Inflammatory macrophage treated with lipopolysaccharide for 1 hour (primary cell): ENCODE data around the gene AIPL1.
"Not testable (repeated sequence)": the region's sequence is repeated elsewhere in the genome, so short reads cannot be mapped to it uniquely, and the experiment has no call there.

ENCODE experiments used
- DNase-seq, 2 donors: peaks; one replicate each; pipeline ENCODE4 v3.0.0-alpha.2; 2020 to 2022

The AIPL1 gene, protein sequence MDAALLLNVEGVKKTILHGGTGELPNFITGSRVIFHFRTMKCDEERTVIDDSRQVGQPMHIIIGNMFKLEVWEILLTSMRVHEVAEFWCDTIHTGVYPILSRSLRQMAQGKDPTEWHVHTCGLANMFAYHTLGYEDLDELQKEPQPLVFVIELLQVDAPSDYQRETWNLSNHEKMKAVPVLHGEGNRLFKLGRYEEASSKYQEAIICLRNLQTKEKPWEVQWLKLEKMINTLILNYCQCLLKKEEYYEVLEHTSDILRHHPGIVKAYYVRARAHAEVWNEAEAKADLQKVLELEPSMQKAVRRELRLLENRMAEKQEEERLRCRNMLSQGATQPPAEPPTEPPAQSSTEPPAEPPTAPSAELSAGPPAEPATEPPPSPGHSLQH

DNA sequence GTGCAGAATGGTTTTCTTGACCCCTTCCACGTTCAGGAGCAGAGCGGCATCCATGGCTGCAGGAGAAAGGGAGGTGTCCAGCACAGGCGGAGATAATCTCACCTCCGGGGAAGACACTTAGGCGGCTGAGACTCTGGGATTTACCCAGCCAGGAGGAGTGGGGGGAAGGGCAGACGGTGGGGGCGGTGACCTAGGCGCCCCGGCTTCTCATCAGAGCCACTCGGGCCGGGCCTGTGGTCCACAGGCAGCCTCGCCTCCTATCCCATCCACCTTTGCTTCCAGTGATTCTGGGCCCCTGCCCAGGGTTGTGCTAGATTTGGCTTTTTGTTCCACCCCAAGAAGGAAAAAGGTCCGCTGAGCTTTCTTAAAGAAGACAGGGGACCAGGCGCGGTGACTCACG, at the start of gene AIPL1:
AIPL1 (minus strand) TSS at position 71 of the 400 bp plus-strand sequence; CDS start at position 54, 17 bp downstream.
- no peak for DNase-seq

DNA sequence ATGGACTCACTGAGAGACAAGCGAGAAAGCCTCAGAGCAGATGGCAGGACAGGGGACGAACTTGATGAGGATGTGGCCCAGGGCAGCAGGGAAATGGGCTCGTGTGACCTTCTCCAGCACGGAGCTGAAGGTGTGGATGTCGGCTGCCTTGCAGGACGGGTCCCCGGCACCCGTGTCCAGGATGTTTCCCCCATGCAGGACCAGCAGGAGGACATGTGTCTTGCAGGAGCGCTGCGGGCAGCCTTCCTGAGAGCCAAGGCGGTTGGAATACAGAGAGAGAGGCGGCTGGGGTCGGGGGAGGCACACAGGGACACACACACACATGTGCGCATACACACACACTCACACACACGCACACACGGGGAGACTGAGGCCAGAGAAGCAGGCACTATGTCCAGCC, 48.6 kb upstream of the AIPL1 start:
- no peak for DNase-seq

DNA sequence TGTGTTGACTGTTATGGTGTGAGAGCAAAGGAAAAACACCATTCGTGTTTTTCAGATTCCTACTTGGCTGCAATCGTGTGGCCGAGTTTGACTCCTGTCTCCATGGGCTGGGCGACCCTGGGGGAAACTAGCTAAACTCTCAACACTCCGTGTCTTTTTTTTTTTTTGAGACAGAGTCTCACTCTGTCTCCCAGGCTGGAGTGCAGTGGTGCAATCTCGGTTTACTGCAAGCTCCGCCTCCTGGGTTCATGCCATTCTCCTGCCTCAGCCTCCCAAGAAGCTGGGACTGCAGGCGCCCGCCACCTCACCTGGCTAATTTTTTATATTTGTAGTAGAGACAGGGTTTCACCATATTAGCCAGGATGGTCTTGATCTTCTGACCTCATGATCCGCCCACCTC, 47.9 kb upstream of the AIPL1 start:
- DNase-seq = not testable (repeated sequence)

DNA sequence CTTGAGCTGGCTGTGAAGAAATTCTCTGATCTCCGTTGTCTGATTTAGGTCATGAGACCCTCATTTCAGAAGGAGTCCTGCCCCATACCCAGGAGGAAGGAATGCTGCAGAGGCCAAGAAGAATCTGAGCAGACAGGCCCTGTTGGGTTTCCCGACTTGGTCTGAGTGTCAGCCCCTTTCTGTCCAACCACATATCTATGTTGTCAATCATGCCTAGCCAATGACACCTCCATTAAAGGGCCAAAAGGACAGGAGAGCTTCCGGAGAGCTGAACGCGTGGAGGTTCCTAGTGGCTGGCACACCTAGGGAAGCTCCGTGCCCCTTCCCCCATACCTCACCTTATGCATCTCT, 47.2 kb upstream of the AIPL1 start:
- no peak for DNase-seq

DNA sequence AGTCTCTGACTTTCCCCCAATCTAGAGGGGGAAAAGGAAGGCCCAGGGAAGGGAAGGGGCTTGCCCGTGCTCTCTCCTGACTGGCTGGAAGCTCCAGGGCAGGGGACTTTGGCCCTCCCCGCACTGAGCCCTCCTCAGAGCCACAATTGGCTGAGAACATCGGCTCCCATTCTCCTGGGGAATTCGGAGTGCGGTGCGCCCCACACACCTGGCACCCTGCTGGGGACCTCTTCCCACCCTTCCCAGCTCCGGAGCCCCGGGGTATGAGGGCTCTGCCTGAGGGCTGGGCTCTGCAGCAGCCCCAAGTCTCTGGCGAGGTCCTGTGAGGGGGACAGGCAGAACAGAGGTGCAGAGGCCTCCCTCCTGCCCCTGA, 45.4 kb upstream of the AIPL1 start:
- no peak for DNase-seq

DNA sequence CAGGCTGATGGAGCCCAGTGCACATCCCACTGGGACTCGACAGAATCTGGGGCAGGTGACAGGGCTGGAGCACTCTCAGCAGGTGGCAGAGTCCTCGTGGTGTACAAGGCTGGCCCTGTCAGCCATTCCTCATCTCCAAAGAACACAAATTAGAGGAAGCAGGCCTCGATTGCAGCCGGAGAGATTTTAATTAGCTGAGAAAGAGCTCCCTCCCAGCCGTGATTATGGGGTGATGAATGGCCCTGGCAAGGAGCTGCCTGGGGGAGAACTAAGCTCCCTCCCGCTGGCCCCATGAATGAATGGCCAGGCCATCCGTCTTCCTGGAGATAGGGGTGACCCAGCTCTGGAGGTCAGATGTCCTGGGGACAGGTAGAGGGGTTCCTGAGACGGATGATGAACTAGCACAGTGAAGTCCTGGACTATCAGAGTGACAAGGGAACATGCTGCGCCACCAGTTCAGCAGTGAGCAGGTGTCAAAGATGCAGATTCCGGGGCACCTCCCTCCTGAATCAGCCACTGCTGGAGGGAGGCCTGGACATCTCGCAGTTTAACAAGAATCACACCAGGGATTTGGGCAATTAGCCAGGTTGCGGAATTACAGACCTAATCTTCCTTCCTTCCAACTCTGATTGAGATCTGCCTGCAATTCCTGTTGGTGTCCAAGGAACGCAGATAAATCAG, 44.8 kb upstream of the AIPL1 start:
- no peak for DNase-seq

DNA sequence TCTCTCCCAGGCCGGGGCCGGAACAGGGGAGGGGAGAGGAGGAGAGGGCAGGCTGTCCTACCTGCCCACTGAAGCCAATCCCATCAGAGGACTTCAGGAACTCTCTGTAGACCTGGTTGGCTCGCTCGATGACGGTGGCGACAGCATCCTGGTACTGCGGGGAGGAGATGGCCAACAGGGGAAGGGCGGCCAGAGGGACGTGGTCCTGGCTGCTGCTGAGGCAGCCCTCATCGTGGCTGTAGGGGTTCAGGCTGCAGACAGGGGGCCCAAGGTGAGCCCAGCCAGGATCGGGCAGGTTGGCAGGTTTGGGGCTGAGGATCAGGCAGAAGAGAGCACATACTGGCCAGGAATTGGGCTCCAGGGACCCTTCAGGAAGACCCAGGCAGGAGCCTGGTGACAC, 43.6 kb upstream of the AIPL1 start:
- DNase-seq = no peak

DNA sequence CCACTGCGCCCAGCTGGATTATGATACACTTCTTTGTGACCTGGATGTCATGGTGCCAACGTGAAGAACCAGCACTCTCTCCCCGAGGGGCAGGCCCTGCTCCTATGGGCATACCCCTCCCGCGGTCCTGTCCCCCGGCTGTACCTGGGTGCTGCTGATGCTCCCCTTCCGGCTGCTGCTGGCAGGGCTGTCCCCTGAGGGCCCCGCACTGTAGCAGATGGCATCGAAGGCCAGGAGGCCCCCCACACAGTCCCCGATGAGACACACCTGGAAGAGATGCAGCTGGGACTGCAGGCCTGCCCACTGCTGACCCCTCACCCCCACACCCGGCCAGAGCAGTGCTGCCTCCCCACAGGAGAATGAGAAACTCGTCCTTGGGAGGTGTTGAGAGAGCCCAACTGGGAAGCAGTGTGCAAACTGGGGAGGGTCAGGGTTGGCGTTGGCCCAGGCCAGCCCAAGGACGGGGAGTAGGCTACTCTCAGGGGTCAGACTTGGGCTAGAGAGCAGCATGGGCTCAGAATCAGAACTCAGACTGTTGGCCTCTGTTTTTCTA, 43.0 kb upstream of the AIPL1 start:
- DNase-seq = no peak

DNA sequence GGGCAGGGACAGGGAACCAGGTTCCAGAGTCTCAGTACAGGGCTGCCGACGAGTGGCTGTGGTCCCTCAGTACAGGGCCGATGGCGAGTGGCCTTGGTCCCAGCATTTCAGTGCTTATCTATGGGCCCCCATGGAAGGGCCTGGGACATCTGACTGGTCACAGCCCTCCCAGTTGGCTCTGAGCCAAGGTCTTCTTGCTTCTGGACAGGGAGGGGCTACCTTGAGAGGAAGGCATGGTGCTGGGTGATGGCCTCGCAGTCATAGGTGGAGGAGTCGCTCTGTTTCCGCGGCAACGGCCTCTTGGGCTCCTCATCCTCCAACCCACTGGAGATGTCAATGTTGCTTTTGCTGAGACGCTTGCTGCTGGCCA, 41.9 kb upstream of the AIPL1 start:
- DNase-seq = no peak

DNA sequence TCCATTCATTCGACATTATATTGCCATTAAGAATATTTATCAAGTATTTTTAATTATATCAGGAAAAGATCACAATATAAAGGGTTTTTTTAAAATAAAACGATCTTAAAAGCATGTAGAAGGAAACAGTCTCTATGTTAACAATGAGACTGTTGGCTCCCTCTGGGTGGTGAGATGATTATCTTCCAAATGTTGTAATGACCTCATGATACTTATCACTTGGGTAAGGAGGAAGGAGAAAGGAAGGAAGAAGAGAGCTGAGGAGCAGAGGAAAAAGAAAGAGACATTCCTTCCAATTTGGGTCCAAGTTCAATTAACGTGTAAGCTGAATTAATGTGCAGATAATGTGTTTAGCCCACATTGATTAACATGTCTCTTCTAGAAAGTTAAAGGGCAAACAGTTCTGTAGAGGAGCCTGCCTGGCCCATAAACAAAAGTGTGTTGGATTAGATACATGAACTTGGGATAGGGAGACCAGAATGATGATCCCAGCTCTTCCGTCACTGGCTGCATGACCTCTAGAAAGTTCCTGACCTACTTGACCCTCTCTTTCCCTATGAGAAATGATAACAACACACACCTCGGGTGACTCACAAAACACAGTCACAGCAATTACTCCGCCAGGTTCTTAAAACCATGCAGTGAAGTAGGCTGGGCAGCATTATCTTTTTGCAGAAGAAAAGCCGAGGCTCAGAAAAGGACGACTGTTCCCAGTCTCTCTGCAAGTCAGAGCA, 41.3 kb upstream of the AIPL1 start:
- DNase-seq = no peak

DNA sequence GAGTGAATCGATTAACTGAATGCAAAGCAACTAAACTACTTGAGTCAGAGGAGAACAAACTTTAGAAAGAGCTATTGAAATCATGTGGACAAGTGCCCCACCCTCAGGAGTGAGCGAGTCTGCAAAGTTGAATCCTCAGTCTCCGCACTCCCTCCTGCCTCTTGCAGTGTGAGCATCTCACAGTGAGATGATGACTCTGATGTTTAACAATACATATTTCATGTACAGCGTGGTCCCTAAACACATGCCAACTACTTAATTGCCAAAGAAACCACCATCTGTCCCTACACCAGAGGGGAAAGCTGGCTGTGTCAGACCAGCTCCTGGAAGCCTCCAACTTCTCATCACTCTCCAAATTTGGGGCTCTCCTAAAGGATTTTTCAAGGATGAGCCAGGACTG, 40.5 kb upstream of the AIPL1 start:
- no peak for DNase-seq

DNA sequence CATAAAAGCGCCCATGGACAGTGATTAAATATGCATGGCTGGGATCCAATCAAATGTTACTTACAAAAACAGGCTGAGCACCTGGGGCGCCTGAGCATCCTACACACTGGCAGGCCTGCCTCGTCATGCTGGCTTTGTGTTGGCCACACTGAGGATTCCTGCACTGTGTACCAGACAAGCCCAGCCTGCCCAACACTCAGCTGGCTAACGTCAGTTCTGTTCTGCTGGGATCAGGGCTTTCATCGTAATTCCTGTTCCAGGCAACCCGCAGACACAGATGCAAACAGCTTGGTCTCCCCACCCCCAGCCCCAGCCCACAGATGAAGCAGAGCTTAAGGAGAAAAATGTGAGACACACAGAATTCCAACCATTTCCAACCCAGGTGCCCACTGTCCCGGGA, 40.0 kb upstream of the AIPL1 start:
- no peak for DNase-seq

DNA sequence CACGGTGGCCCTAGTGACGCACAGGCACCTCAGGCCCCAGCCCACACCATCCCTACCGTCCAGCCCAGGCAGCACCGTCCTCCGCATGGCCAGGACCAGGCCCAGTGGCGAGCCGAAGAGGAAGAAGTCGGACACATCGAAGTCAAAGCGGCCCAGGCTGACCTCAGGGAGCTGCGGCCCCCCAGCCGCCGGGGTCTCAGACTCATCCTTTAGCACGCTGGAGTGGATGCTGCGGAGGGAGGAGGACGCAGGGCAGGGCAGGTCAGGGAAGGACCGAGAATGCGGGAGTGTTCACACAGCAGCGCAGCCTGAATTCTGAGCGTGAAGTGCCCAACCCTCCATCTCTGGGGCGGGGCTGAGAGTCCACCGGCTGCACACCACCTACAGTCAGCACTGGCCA, 39.5 kb upstream of the AIPL1 start:
- no peak for DNase-seq

DNA sequence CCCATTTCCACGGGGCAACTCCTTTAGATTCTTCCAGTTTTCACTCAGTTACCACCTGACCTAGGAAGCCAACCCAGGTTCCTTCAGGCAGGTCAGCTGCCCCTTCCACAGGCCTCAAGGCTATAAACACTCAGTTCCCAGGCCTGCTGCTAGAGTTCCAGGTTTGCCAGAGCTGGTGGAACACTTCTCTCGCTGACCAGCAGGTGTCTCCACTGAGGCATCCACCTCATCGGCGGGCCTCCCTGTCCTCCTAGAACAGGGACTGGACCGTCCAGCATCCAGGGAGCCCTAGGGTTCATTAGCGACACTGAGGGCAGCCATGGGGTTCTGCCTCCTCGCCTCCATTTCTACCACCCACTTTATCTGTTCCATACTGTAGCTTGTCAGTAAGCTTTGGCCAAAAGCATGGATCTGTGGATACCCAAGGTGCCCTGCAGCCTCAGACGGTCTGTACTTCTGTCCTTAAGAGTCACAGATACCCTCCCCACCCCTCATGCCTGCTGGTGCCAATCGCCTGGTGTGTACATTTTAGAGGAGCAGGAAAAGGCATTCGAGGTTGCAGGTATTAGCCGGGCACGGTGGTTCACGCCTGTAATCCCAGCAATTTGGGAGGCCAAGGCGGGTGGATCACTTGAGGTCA, 38.3 kb upstream of the AIPL1 start:
- DNase-seq = peak; percentile 59 to 88

DNA sequence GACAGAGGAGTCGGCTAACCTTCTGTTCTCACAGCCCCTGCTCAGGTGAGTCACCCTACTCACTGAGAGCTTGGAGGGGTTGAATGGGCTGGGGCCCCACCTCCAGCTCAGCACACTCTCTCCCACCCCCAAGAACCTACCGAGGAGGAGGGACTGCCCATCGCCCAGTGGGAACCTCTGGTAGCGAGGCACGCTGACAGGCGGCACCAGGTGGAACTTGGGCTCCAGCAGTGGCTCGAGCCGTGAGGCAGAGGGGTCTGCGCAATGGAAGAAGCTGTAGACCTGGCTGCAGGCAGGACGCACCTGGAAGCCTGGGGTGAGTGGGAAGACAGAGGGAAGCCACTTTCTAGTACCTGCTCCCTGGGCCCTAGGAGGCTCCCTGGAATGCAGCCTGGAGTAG, 37.6 kb upstream of the AIPL1 start:
- no peak for DNase-seq

DNA sequence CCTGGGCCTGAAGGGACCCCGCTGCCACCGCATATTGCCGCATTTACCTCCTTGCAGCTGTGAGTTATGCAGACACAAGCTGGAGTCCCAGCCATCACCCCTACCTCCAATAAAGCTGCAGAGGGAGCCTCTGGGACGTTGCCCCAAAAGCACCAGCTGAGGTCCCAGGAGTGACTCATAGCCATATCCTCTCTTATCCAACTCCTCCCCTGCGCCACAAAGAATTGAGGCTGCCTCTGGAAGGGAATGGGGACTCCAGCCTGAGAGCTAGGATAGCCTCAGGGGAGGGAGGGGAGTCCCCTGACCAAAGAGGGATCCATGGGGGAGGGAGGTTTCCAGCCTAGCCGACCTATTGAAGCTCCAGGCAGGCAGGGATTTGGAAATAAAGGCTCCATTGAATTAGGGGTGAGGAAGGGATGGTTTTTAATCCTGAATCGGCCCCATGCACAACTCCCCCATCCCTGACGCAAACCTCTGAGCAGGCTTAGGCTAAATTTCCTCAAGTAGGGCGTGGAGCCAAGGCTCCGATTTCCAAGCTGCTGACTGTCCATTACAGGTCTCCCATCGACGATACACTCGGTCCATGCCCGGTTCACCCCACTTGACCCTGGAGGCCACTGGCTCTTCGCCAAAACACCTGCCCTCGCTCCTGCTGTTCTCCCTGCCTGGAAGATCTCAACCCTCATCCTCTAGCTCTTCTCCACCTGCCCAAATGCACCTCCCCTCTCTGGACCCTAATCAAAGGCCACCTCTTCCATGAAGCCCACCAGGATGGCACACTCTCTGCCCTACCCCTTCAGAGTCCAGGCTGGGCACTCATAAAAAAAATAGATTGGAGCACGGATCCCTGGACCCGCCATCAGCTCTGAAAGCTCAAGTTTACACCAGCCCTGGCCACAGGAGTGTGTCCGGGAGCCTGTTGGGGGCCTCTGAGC, 36.9 kb upstream of the AIPL1 start:
- peak; percentile 3 to 18 for DNase-seq

DNA sequence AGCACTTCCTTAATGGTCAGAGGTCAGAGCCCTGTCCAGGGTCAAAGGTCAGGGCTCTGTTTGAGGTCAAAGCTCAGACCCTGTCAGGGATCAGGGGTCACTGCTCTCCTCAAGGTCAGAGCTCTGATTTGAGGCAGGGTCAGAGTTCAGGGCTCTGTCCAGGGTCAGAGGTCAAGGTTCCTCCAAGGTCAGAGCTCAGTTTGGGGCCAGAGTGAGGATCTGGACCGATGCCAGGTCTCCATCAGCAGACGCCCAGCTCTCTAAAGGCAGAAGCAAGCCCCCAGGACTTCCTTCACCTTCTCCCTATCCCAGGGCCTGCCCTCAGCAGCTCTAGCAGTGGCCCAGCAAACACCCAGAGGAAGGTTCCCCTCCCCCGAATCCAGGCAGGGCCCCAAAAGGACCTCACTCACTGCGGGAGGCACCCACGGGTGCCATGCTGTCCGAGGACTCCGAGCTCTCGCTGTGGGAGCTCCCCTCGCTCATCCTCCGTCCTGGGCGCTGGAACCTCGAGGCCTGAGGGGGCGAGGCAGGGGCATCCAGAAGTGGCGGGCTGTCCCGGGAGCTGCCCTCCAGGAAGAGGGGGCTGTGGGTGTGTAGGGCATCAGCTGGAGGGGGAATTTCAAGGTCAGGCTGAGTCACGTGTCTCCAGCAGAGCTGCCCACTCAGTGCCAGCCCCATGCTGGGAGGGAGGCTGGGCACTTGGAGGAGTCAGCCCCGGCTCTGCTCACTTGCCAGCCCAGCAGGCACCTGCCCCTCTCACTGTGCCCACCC, 36.0 kb upstream of the AIPL1 start:
- DNase-seq = peak in 1 of 2 donors; percentile 33

DNA sequence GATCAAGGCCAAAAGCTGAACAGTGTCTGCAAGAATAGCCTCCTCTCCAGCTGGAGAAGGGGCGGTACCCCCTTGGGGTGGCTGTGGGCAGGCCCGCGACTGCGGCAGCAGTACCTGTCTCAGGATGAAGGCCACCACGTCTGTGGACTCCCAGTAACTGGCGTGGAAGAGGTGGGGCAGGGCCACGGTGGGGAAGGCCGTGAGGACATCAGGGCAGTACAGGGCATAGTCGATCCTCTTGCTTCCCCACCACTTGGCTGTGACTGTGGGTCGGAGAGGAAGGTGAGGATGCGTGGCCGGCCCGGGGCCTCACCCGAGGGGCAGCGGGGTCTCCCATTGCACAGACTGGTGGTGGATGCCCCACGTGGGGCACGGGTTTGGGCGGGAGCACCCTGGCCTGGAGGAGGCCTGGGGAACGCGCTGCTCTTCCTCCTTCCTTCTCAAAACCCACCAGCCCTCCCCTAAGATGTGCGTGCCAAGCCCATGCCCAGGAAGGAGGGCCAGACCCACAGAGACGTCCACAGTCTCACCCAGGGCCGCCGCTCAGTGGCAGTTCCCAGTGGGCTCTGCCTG, 35.3 kb upstream of the AIPL1 start:
- no peak for DNase-seq

DNA sequence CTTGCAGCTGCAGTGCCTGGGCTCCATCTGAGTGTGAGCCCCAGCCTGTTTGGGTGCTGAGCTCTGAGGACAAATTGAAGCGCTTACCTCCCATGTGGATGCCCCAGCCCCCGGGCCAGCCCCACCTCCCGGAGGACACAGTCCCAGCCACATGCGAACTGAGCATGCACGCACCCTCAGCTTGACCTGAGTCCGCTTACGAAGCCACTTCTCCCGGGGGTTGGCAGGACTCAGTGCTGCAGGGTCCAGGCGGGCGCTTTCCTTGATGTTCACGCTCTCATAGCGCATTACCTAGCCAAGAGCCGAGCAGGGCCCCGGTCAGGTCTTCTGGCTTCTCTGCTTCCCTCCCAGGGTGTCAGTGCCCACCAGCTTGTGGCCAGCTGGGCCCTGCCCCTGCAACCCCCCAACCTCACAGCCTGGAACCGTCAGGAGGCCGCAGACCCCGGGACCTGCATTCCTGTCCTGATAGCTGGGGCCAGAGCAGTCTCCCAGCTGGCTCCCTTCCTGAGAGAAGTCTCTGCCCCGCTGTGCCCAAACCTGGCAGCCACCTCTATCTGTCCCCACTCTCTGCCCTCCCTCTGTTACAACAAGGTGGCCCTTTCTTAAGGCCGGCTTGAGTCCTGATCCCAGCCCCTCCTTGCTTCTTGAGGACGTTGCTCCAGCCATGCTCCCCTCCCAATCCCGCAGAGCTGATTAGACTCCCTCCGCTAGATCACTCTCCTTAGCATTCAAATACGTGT, 33.3 kb upstream of the AIPL1 start:
- DNase-seq = no peak

DNA sequence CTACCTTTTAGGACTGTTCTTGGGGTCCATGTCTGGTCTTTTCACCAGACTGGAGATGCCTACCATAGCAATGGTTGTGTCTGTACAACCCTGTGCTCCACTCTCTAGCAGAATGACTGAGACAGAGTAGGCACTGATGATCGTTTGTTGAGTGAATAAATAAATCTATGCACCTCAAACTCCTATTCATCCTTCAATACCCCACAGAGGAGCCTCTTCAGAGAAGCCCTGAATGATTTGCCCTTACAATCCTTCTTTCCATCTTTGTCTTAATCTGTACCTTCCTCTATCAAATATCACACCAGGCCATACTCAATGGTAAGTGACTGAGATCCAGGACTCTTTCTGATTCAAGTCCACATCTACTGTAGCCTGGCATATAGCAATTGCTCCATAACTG, 32.6 kb upstream of the AIPL1 start:
- no peak for DNase-seq
